Measurements from ENCODE around the gene ARHGAP45.

- TF ChIP-seq, protein P1, sequence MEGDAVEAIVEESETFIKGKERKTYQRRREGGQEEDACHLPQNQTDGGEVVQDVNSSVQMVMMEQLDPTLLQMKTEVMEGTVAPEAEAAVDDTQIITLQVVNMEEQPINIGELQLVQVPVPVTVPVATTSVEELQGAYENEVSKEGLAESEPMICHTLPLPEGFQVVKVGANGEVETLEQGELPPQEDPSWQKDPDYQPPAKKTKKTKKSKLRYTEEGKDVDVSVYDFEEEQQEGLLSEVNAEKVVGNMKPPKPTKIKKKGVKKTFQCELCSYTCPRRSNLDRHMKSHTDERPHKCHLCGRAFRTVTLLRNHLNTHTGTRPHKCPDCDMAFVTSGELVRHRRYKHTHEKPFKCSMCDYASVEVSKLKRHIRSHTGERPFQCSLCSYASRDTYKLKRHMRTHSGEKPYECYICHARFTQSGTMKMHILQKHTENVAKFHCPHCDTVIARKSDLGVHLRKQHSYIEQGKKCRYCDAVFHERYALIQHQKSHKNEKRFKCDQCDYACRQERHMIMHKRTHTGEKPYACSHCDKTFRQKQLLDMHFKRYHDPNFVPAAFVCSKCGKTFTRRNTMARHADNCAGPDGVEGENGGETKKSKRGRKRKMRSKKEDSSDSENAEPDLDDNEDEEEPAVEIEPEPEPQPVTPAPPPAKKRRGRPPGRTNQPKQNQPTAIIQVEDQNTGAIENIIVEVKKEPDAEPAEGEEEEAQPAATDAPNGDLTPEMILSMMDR (IDR thresholded peaks at IDR 0.05): no peak
- no peak for TF ChIP-seq POLR2A (IDR thresholded peaks at IDR 0.05)
These were observed 15.8 kb upstream of the ARHGAP45 start for GRCh38 chr19:1050989-1051788.

Measured in testis (tissue), 2 donors.